Cardiac muscle cell (in vitro differentiated cells and primary cell): ENCODE data around the gene SMIM21. TPM values are rescaled to one million over a fixed set of nuclear protein-coding genes. Genes with fewer than 3 reads are reported as not detected.
A peak's percentile ranks its signal among the peaks of the same experiment; 100 is the strongest.

ENCODE experiments used
- DNase-seq, 2 donors: peaks; one replicate each; pipeline versions ENCODE4 v3.0.0 to v3.0.0-alpha.2; 2010 to 2017; ENCODE audit warnings: low read depth in 1 of 2, low spot score in 1 of 2
- H3K27ac ChIP-seq: fragments of 200-600 bp; sonication (generic); 2 replicates; pipeline ENCODE4 v1.5.1; 2016
- H3K27me3 ChIP-seq: fragments of 200-600 bp; sonication (generic); 2 replicates; pipeline ENCODE4 v1.6.0; 2016; ENCODE audit warnings: control low read depth
- H3K36me3 ChIP-seq: fragments of 200-600 bp; sonication (generic); 2 replicates; pipeline ENCODE4 v1.5.1; 2016; ENCODE audit warnings: control low read depth
- H3K4me1 ChIP-seq: fragments of 200-600 bp; sonication (generic); 2 replicates; pipeline ENCODE4 v1.8.1; 2017; ENCODE audit warnings: low read depth, mild to moderate bottlenecking, mixed run types
- H3K4me3 ChIP-seq: fragments of 200-600 bp; sonication (generic); 2 replicates; pipeline ENCODE4 v1.5.1; 2016; ENCODE audit warnings: mild to moderate bottlenecking
- H3K9me3 ChIP-seq: fragments of 200-600 bp; sonication (generic); 2 replicates; pipeline ENCODE4 v1.5.1; 2017; ENCODE audit warnings: low read depth, mild to moderate bottlenecking, control low read depth
- CTCF ChIP-seq: IDR thresholded peaks from 2 replicates; pipeline ENCODE4 v1.5.1; 2012; ENCODE audit warnings: low read depth, mild to moderate bottlenecking, low read length
- polyA plus RNA-seq: library from polyadenylated mRNA; unstranded; fragments of >200 nt; fragmentation: Nextera tagmentation; extraction: Ambion mirVana; gene quantifications from 2 replicates; pipeline ENCODE4 v1.2.1, GENCODE V29; 2016
- total RNA-seq: library from RNA; depleted of rRNA; stranded (reverse); fragments of >200 nt; gene quantifications from 2 replicates; pipeline ENCODE4 v1.2.3, GENCODE V29; 2016

SMIM21 gene
- total and polyA plus RNA-seq, 2 experiments from 2014 or later = not detected

- Histone ChIP-seq H3K4me3 (no peak overlapping the region), H3K36me3 (no peaks in the 10 kb centered on the region), H3K9me3 (no peaks in the 10 kb centered on the region), H3K4me1 (no peaks in the 10 kb centered on the region), H3K27me3 (no peaks in the 10 kb centered on the region), H3K27ac (no peak overlapping the region)
- peak in 1 of 2 donors; percentile 37 for DNase-seq
- no peak for TF ChIP-seq CTCF
These were observed 5.1 kb downstream of the SMIM21 start for GRCh38 chr18:75422341-75422910.

- H3K27me3 ChIP-seq = no peaks in the 10 kb centered on the region
- no peak overlapping the region for H3K27ac ChIP-seq
- TF ChIP-seq CTCF = no peak
- no peak overlapping the region for H3K4me3 ChIP-seq
- H3K4me1 ChIP-seq = no peaks in the 10 kb centered on the region
- H3K36me3 ChIP-seq = no peaks in the 10 kb centered on the region
- H3K9me3 ChIP-seq = no peaks in the 10 kb centered on the region
- peak in 1 of 2 donors; percentile 79 for DNase-seq
These were observed 5.8 kb downstream of the SMIM21 start for GRCh38 chr18:75421656-75422055.

- no peaks in the 10 kb centered on the region for H3K9me3 ChIP-seq
- no peak overlapping the region for H3K4me3 ChIP-seq
- no peaks in the 10 kb centered on the region for H3K4me1 ChIP-seq
- no peak for TF ChIP-seq CTCF
- no peaks in the 10 kb centered on the region for H3K27me3 ChIP-seq
- H3K27ac ChIP-seq = no peak overlapping the region
- H3K36me3 ChIP-seq = no peaks in the 10 kb centered on the region
- no peak for DNase-seq
These were observed 9.1 kb downstream of the SMIM21 start for GRCh38 chr18:75418293-75419005.

- Histone ChIP-seq H3K27me3 (no peaks in the 10 kb centered on the region), H3K27ac (no peak overlapping the region), H3K4me3 (no peak overlapping the region), H3K36me3 (no peaks in the 10 kb centered on the region), H3K9me3 (no peaks in the 10 kb centered on the region), H3K4me1 (no peaks in the 10 kb centered on the region)
- no peak for DNase-seq
- TF ChIP-seq CTCF = no peak
These were observed 16.9 kb downstream of the SMIM21 start for GRCh38 chr18:75410611-75411010.

DNA sequence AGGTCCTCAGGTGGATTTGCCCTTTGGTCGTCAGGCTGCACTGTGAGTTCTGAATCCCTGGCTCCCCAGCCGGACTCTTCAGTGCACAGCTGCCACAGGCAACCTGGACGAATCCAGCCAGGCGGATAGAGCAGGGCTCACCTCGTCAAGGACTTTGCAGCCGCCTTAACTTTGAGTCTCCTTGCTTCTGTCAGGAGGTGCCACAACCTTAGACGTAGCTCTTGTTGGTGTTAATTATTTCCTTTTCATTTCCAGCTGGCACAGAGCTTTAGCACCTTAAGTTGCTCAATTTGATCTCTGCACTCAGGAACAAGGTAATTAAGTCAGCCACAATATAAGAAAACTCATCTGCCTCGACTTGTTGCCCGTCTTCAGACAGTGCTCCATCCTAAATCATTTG is 17.7 kb downstream of the SMIM21 start:
- DNase-seq = no peak
- H3K27me3 ChIP-seq = no peaks in the 10 kb centered on the region
- no peaks in the 10 kb centered on the region for H3K9me3 ChIP-seq
- no peak overlapping the region for H3K27ac ChIP-seq
- TF ChIP-seq CTCF = no peak
- no peaks in the 10 kb centered on the region for H3K4me1 ChIP-seq
- no peak overlapping the region for H3K4me3 ChIP-seq
- H3K36me3 ChIP-seq = no peaks in the 10 kb centered on the region
